Astrocyte of the spinal cord (primary cell): ENCODE results near the gene NRSN2.

ENCODE experiments used
- DNase-seq: peaks from one replicate; pipeline ENCODE4 v3.0.0; 2011; ENCODE audit warnings: low read depth, low spot score
- H3K4me3 ChIP-seq: 2 replicates; pipeline ENCODE4 v1.5.1; 2011; ENCODE audit warnings: low read depth, mild to moderate bottlenecking, low read length, moderate library complexity
- in situ Hi-C: cut with HindIII; loops from 2 replicates; pipeline ENCODE4 v1.10.0; 2017; ENCODE audit warnings: low sequenced_read_pairs
- TF ChIP-seq, protein P1 (sequence below): IDR thresholded peaks from 2 replicates; pipeline ENCODE4 v1.5.1; 2012; ENCODE audit warnings: low read depth, mild to moderate bottlenecking, low read length, inconsistent platforms

The NRSN2 gene

DNA sequence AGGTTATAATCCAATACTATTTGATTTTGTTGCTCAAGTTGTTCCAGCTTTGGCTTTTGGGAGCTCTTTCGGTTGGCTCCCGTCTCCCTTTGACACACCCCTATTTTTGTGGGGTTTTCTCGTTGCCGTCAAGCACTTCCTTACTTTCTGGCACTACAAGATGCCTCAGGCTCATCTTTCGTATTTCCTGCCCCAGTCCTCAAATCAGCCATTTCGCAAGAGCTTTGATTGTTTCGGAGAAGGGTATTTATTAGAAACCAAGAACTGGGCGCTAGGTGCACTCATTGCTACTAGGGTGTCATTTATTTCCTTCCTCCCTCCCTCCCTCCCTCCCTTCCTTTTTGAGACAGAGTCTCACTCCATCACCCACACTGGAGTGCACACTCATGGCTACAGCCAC is 34.8 kb upstream of the NRSN2 start:
- in situ Hi-C loops: no loop called here
- no peak for DNase-seq
- H3K4me3 ChIP-seq: no peak overlapping the region
- TF ChIP-seq, protein P1, sequence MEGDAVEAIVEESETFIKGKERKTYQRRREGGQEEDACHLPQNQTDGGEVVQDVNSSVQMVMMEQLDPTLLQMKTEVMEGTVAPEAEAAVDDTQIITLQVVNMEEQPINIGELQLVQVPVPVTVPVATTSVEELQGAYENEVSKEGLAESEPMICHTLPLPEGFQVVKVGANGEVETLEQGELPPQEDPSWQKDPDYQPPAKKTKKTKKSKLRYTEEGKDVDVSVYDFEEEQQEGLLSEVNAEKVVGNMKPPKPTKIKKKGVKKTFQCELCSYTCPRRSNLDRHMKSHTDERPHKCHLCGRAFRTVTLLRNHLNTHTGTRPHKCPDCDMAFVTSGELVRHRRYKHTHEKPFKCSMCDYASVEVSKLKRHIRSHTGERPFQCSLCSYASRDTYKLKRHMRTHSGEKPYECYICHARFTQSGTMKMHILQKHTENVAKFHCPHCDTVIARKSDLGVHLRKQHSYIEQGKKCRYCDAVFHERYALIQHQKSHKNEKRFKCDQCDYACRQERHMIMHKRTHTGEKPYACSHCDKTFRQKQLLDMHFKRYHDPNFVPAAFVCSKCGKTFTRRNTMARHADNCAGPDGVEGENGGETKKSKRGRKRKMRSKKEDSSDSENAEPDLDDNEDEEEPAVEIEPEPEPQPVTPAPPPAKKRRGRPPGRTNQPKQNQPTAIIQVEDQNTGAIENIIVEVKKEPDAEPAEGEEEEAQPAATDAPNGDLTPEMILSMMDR: no peak

DNA sequence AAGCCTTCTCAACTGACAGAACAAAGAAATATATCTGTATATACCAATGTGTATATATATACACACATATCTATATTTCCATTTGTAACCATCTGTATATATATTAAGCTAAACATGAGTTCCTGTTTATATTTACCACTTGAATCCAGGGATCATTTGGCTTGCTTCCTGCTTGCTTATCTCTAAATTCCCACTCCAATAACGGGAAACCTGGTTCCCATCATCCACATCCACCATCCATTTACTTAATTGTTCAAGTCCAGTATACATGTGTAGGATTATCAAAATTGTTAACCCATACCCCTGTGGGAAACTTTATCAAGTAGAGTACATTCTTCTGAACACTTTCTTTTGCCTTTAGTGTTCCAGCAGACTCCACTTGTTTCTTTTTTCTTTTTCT is 34.0 kb upstream of the NRSN2 start:
- DNase-seq: no peak
- H3K4me3 ChIP-seq: no peak overlapping the region
- TF ChIP-seq, protein P1: no peak
- in situ Hi-C loops: no loop called here

DNA sequence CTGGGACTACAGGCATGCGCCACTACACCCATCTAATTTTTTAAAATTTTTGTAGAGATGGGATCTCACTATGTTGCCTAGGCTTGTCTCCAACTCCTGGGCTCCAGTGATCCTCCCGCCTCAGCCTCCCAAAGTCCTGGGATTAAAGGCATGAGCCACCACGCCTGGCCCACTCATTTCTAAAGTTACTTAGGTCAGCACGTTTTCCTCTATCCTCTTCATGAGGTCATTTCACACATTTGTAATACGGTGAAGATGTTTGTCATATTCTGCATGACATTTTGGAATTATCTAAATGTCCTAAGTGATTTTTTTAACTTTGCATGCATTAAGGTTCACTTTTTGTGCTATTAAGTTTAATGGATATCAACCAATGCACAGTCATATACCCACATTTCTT is 33.5 kb upstream of the NRSN2 start:
- in situ Hi-C loops: no loop called here
- TF ChIP-seq, protein P1: no peak
- DNase-seq: no peak
- H3K4me3 ChIP-seq: no peak overlapping the region

DNA sequence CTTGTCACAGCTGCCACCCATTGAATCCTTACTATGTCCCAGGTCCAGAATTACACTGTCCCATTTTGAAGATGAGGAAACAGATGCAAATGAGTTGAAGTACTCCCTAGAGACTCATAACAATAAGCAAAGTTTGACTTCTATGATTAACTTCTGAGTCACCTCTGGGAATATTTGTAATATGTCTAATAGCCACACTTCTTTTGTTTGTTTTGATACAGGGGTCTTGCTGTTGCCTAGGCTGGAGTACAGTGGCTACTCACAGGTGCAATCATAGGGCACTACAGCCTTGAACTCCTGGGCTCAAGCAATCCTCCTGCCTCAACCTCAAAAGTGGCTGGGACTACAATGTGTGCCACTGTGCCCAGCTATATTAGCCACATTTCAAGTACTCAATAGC is 33.0 kb upstream of the NRSN2 start:
- DNase-seq: peak; percentile 55
- TF ChIP-seq, protein P1: no peak
- H3K4me3 ChIP-seq: no peak overlapping the region
- in situ Hi-C loops: no loop called here

DNA sequence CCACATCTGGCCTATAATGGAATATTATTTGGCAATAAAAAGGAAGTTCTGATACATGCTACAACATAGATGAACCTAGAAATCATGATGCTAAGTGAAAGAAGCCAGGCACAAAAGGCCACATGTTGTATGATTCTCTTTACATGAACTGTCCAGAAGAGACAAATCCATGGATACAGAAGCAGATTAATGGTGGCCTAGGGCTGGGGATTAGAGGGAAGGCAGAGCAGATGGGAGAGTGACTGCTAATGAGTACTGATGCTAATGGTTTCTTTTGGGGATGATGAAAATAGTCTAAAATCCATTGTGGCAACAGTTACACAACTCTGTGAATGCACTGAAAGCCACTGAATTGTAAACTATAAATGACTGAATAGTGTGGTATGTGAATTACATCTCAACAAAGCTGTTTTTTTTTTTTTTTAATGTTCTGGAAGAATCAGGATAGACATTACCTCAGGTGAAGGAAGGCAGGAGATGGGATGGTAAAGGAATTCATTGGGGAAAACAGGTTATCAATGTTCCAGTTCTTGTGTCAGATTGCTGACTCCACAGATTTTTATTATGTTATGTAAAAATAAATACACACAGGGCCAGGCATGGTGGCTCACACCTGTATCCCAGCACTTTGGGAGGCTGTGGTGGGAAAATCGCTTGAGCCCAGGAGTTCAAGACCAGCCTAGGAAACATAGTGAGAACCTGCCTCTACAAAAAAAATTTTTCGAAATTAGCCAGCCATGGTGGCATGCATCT is 30.4 kb upstream of the NRSN2 start:
- no peak for DNase-seq
- TF ChIP-seq, protein P1: no peak
- in situ Hi-C loops: no loop called here
- no peak overlapping the region for H3K4me3 ChIP-seq

DNA sequence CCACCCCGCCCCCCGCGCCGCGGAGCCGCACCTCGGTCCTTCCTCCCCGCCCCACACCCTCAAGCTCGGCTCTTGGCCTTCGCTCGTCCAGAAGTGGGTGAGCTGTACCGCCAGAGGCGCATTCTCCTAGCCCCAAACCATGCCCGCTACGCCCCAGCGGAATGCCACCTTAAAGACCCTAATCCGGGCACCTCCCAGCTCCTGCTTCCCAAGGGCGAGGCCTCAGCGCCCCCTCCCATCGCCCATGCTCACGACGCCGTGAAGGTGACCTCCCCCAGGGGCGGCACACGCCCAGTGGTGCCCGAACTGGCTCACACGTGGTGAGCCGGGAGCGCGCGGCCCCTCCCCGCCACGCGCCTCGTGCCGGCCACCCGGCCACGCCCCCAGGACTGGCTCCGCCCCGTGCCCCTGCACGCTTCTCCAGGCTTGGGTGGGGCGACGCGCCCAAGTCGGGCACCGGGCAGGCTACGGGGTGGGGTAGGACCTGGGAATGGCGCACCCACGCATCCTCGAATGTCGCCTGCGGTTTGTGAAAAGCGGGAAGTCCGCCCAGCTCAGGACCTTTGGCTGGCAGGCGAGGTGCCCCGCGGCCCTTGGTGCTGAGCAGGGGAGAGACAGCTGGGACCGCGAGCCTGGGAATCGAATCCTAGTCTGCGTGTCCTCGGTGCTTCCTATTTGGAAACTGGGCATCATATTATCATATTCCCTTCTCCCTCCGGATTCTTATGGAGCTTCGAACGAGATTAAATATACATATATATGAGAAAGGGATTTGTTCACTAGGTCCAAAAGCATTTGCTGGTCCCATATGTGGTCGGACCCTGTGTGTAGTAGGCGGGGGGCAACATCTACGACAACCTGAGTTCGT is 22.5 kb upstream of the NRSN2 start:
- DNase-seq: peak; percentile 88
- peak overlapping the region; percentile 70 for H3K4me3 ChIP-seq
- in situ Hi-C loops: no loop called here
- TF ChIP-seq, protein P1: peak; percentile 39
